Bronchial epithelial cell (primary cell): ENCODE data around the gene SHE. TPM values are rescaled to one million over a fixed set of nuclear protein-coding genes. Genes with fewer than 3 reads are reported as not detected.
A peak's percentile ranks its signal among the peaks of the same experiment; 100 is the strongest.

ENCODE experiments used
- DNase-seq: peaks from one replicate; pipeline ENCODE4 v3.0.0-alpha.2; 2010; ENCODE audit warnings: low read depth
- FAIRE-seq: peaks from 2 replicates; lab custom pipeline; 2011; peaks lifted over from hg19 to GRCh38; lab: Jason Lieb, UNC
- H3K27me3 ChIP-seq: 2 replicates; pipeline ENCODE4 v1.5.1; 2011; ENCODE audit warnings: low read length; ENCODE audit not compliant: control insufficient read depth, insufficient read depth
- H3K36me3 ChIP-seq: 2 replicates; pipeline ENCODE4 v1.5.1; 2011; ENCODE audit warnings: low read length; ENCODE audit not compliant: control insufficient read depth, insufficient read depth
- H3K4me3 ChIP-seq: 2 replicates; pipeline ENCODE4 v1.5.1; 2011; ENCODE audit warnings: mild to moderate bottlenecking, low read depth, low read length, control low read depth
- CTCF ChIP-seq: IDR thresholded peaks from 2 replicates; pipeline ENCODE4 v1.5.1; 2011; ENCODE audit warnings: mild to moderate bottlenecking, moderate library complexity, low read length, control low read depth, inconsistent platforms; ENCODE audit not compliant: insufficient read depth, severe bottlenecking
- total RNA-seq: library from RNA; depleted of rRNA; stranded (reverse); fragments of >200 nt; gene quantifications from 2 replicates; pipeline ENCODE4 v1.2.1, GENCODE V29; 2014

SHE gene
- total RNA-seq, 1 donor from 2014 or later, result not detected

GRCh38 chr1:154521695-154522094 lies 19.5 kb upstream of the SHE start:
- TF ChIP-seq CTCF, result no peak
- no peaks in the 10 kb centered on the region for H3K36me3 ChIP-seq
- no peak for FAIRE-seq
- peaks cover 11% of the 10 kb centered on the region for H3K27me3 ChIP-seq
- no peak overlapping the region for H3K4me3 ChIP-seq
- DNase-seq, result no peak

GRCh38 chr1:154520333-154520732 lies 18.1 kb upstream of the SHE start:
- DNase-seq (peak; percentile 20), FAIRE-seq (no peak)
- H3K4me3 ChIP-seq, result no peak overlapping the region
- no peaks in the 10 kb centered on the region for H3K36me3 ChIP-seq
- no peak for TF ChIP-seq CTCF
- peaks cover 14% of the 10 kb centered on the region for H3K27me3 ChIP-seq

- Histone ChIP-seq H3K4me3 (no peak overlapping the region), H3K36me3 (no peaks in the 10 kb centered on the region), H3K27me3 (peaks cover 14% of the 10 kb centered on the region)
- FAIRE-seq (no peak), DNase-seq (no peak)
- no peak for TF ChIP-seq CTCF
Observed at GRCh38 chr1:154519591-154519991, 17.4 kb upstream of the SHE start.

GRCh38 chr1:154517661-154518060 lies 15.4 kb upstream of the SHE start:
- no peak for TF ChIP-seq CTCF
- DNase-seq (no peak), FAIRE-seq (no peak)
- Histone ChIP-seq H3K36me3 (no peaks in the 10 kb centered on the region), H3K4me3 (no peak overlapping the region), H3K27me3 (peaks cover 14% of the 10 kb centered on the region)

GRCh38 chr1:154514066-154514553 lies 11.9 kb upstream of the SHE start:
- Histone ChIP-seq H3K27me3 (peaks cover 5% of the 10 kb centered on the region), H3K36me3 (no peaks in the 10 kb centered on the region), H3K4me3 (no peak overlapping the region)
- no peak for FAIRE-seq
- no peak for TF ChIP-seq CTCF
- no peak for DNase-seq

GRCh38 chr1:154512760-154513159 lies 10.5 kb upstream of the SHE start:
- no peak for FAIRE-seq
- no peak overlapping the region for H3K4me3 ChIP-seq
- H3K27me3 ChIP-seq, result peaks cover 5% of the 10 kb centered on the region
- no peak for TF ChIP-seq CTCF
- H3K36me3 ChIP-seq, result no peaks in the 10 kb centered on the region
- DNase-seq, result no peak
